GM04503 (cell line): Measurements from ENCODE around the gene WWOX.

Experiments
- DNase-seq: peaks from one replicate; pipeline ENCODE4 v3.0.0-alpha.2; 2012; ENCODE audit warnings: low read depth

The WWOX gene

DNA sequence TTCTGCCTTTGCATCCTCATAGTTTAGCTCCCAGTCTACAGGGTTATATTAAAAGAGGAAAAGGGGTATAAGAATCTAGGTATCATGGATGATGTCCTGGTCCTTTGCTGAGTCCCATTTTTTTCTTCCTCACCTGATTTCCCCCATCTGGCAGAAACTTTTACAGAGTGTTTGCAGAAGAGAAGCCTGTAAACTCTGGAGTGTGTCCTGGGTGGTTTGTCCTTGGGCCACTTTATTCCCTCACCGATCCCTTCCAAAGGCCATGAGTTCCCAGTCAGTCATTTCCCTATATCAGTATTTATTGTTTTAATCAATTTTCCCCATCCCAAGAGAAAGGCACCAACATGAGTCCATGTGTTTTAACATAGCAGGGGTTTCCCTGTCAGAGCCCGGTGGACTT, 638.2 kb downstream of the WWOX start:
- DNase-seq: no peak

GRCh38 chr16:78738557-78738956, 639.1 kb downstream of the WWOX start:
- DNase-seq: no peak

- no peak for DNase-seq
These were observed 640.8 kb downstream of the WWOX start for GRCh38 chr16:78740269-78740668.

- DNase-seq: no peak
These were observed 643.2 kb downstream of the WWOX start for GRCh38 chr16:78742501-78743283.

GRCh38 chr16:78743556-78743955, 644.1 kb downstream of the WWOX start:
- no peak for DNase-seq

DNA sequence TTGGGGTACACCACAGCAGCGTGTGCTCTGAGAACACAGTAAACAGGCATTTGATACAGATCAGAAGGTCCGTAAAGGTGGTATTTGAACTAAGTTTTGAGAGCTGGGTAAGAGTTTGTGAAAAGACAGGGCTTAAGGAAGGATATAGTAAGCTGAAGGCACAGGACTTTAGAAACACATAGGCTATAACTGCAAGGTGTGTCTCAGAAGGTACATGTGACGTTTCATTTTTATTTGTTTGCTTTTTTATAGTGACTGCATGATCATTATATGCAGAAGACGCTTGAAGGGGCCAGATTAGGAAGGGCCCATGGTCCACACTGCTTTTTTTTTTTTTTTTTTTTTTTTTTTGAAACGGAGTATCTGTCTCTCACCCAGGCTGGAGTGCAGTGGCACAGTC, 644.6 kb downstream of the WWOX start:
- no peak for DNase-seq

GRCh38 chr16:78744796-78745107, 645.3 kb downstream of the WWOX start:
- no peak for DNase-seq

- no peak for DNase-seq
These were observed 645.9 kb downstream of the WWOX start for GRCh38 chr16:78745108-78746019.

- DNase-seq: no peak
These were observed 647.3 kb downstream of the WWOX start for GRCh38 chr16:78746718-78747117.

- no peak for DNase-seq
These were observed 648.9 kb downstream of the WWOX start for GRCh38 chr16:78748220-78748929.

DNA sequence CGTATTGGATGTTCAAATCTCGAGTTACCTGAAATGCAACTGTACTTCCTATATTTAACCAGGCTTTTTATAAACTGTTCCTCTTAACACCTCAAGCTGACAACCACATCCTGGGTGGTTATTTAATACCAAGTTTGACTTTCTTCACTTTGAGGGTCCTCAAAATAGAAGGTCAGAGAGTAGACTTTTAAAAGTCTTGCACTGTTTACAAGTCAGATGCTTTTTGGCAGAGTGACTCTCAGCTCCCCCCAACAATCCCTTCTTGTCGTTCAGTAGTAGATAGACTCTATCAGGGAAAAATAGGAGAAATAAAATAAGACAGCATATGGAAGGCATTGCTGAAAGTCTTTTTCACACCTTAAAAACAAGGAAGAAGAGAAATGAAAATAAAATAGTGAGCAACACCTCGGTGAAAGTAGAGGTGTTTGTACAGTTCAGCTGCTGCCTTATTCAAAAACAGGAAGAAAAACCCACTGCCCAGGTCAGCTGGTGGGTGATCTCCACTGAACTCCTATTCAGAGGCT, 650.4 kb downstream of the WWOX start:
- no peak for DNase-seq

DNA sequence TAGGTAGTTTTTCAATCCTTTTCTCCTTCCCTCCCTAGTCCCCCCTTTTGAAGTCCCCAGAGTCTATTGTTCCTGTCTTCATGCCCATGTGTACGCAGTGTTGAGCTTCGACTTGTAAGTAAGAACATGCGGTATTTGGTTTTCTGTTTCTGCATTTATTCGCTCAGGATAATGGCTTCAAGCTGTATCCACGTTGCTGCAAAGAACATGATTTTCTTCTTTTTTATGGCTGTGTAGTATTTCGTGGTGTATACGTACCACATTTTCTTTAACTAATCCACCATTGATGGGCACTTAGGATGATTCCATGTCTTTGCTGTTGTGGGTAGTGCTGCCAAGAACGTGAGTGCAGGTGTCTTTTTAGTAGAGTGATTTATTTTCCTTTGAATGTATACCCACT, 651.2 kb downstream of the WWOX start:
- no peak for DNase-seq

DNA sequence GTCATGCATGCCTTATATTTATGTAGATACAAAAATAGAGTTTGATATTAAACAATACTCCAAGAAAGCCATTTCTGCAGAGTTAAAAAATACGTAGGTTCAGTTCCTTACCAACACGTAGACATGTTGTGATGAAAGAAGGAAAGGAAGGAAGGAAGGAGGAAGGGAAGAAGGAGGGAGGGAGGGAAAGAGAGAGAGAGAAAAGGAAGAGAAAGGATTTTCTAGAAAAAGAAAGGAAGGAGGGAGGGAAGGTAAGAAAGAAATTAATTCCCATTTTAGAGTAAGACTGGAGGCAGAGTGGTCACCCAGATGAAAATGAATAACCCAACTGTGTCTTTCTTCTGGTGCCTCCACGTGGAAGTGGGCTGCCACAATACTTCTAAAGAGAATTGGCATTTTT, 652.1 kb downstream of the WWOX start:
- no peak for DNase-seq

GRCh38 chr16:78754713-78755112, 655.3 kb downstream of the WWOX start:
- DNase-seq: no peak

GRCh38 chr16:78755751-78756661, 656.6 kb downstream of the WWOX start:
- no peak for DNase-seq

DNA sequence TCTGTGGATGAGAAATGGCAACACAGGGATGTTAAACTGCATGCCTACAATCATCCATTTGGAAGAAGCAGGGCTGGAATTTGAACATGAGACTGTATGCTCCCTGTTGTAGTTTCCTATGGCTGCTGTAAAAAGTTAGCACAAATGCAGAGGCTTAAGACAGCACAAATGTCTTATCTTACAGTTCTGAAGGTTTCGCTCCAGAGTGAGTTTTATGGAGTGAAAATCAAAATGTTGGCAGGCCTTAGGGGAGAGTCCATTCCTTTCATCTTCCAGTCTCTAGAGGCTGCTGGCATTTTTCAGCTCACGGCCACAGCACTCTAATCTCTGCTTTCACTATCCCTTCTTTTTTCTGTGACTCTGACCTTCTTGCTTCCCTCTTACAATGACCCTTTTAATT, 660.1 kb downstream of the WWOX start:
- DNase-seq: no peak

DNA sequence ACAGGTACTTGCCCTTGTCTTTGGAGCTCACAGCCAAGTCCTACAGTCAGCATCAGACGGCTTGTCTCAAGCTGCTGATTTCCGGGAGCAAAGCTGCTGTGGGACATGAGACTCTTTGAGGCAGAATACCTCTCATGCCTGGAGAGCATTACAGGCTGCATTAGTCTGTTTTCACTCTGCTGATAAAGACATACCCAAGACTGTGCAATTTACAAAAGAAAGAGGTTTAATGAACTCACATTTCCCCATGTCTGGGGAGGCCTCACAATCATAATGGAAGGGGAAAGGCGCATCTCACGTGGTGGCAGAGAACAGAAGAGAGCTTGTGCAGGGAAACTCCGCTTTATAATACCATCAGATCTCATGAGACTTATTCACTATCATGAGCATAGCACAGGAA, 661.2 kb downstream of the WWOX start:
- DNase-seq: no peak

DNA sequence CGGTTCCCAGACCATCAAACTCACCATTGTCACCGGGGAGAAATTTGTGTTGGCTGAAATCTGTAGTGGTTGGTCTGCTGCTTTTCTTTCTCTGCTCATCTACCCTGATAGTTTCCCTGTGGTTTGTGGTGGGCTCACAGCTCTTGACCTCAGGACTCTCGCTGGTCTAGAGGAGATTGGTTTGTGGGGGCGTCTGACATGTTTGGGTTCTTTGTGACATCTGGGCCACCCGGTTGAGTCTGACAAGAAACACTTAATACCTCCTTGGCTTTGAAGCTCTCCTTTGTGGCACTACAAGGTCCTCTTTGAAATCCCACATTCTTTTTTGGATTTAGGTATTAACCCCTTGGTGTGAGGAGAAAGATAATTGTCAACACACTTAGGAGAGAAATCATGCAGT, 662.0 kb downstream of the WWOX start:
- DNase-seq: no peak

DNA sequence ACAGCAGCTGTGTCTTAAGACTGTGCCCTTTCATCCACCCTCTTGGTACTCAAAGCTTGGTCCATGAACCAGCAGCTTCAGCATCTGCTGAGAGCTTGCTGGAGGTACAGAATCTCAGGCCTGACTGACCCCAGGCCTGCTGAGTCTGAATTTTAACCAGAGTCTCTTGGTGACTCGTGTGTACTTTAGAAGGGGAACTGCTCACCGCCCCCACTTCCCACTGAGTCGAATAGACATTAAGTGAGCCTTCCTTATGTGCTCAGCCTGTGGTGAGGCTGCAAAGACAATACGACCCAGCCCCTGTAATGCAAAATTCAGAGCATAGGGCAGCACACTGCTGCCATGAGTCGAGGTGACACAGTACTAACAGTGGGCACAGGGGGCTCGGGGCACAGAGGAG, 662.8 kb downstream of the WWOX start:
- no peak for DNase-seq

GRCh38 chr16:78763821-78764440, 664.5 kb downstream of the WWOX start:
- no peak for DNase-seq

- no peak for DNase-seq
These were observed 665.0 kb downstream of the WWOX start for GRCh38 chr16:78764478-78764877.
